IMR-90 (cell line): ENCODE data around the gene FNIP1. TPM values are rescaled to one million over a fixed set of nuclear protein-coding genes. Genes with fewer than 3 reads are reported as not detected.

ENCODE experiments used
- ATAC-seq: fragments of 200-7000 bp; cut with Tn5 transposase; 2 replicates; pipeline ENCODE4 v1.9.1; 2020; ENCODE audit warnings: low read depth, mild to moderate bottlenecking, moderate library complexity
- BruUV-seq: library from RNA; stranded (reverse); fragments of 400-500 nt; replicated peaks from 2 replicates; lab custom pipeline; 2021; lab: Mats Ljungman, UMichigan
- CTCF ChIA-PET: fragments of 300-600 bp; formaldehyde crosslinking; extraction: SDS; loops from one replicate; lab custom pipeline; 2021; ENCODE audit warnings: antibody characterized with exemption; lab: Yijun Ruan, JAX
- POLR2A ChIA-PET: fragments of 300-600 bp; sonication (Branson Sonifier 250); formaldehyde crosslinking; loops from one replicate; lab custom pipeline; 2022; ENCODE audit warnings: antibody characterized with exemption; ENCODE audit not compliant: unreplicated experiment; lab: Charles Lee
- DNase-seq: peaks from one replicate; pipeline ENCODE4 v3.0.0; 2013
- H2AFZ ChIP-seq: replicated peaks from 2 replicates; pipeline ENCODE3; 2013; ENCODE audit warnings: low read length, mild to moderate bottlenecking; ENCODE audit not compliant: poor library complexity
- H2AK5ac ChIP-seq: 2 replicates; pipeline ENCODE4 v1.6.1; 2013; ENCODE audit warnings: low read depth, low read length, inconsistent platforms
- H2AK9ac ChIP-seq: replicated peaks from 2 replicates; pipeline ENCODE3; 2013; ENCODE audit warnings: mild to moderate bottlenecking, low read depth, low read length, moderate library complexity; ENCODE audit not compliant: poor library complexity
- H2BK120ac ChIP-seq: 2 replicates; pipeline ENCODE4 v1.6.1; 2013; ENCODE audit warnings: low read depth, low read length, inconsistent platforms
- H2BK15ac ChIP-seq: 3 replicates; pipeline ENCODE4 v1.6.1; 2013; ENCODE audit warnings: low read depth, low read length, inconsistent platforms
- H2BK20ac ChIP-seq: 2 replicates; pipeline ENCODE4 v1.6.1; 2013; ENCODE audit warnings: low read depth, mild to moderate bottlenecking, inconsistent platforms, low read length, moderate library complexity
- H2BK5ac ChIP-seq: 2 replicates; pipeline ENCODE4 v1.6.1; 2013; ENCODE audit warnings: mild to moderate bottlenecking, low read depth, low read length, inconsistent platforms; ENCODE audit not compliant: poor library complexity, severe bottlenecking
- H3K14ac ChIP-seq: replicated peaks from 2 replicates; pipeline ENCODE4 v1.6.1; 2013; ENCODE audit warnings: low read depth, low read length, inconsistent platforms
- H3K18ac ChIP-seq: 2 replicates; pipeline ENCODE4 v1.6.1; 2013; ENCODE audit warnings: low read depth, low read length, control low read depth
- H3K23ac ChIP-seq: 2 replicates; pipeline ENCODE4 v1.6.1; 2013; ENCODE audit warnings: low read depth, low read length, inconsistent platforms
- H3K27ac ChIP-seq: 2 replicates; pipeline ENCODE4 v1.5.1; 2013; ENCODE audit warnings: mild to moderate bottlenecking, control low read depth, low read length; ENCODE audit not compliant: insufficient read depth
- H3K27me3 ChIP-seq: 2 replicates; pipeline ENCODE4 v1.6.1; 2013; ENCODE audit warnings: low read length; ENCODE audit not compliant: control insufficient read depth, insufficient read depth
- H3K36me3 ChIP-seq: 2 replicates; pipeline ENCODE4 v1.6.1; 2013; ENCODE audit warnings: low read length, mixed read lengths; ENCODE audit not compliant: control insufficient read depth, insufficient read depth
- H3K4ac ChIP-seq: 2 replicates; pipeline ENCODE4 v1.6.1; 2013; ENCODE audit warnings: low read depth, low read length, inconsistent platforms
- H3K4me1 ChIP-seq: 2 replicates; pipeline ENCODE4 v1.6.1; 2013; ENCODE audit warnings: low read length, mixed read lengths; ENCODE audit not compliant: control insufficient read depth, insufficient read depth
- H3K4me2 ChIP-seq: 2 replicates; pipeline ENCODE4 v1.6.1; 2013; ENCODE audit warnings: low read depth, mild to moderate bottlenecking, control low read depth, low read length, moderate library complexity
- H3K4me3 ChIP-seq: 2 replicates; pipeline ENCODE4 v1.5.1; 2013; ENCODE audit warnings: low read depth, mild to moderate bottlenecking, control low read depth, low read length, moderate library complexity; ENCODE audit not compliant: insufficient read depth
- H3K56ac ChIP-seq: 2 replicates; pipeline ENCODE4 v1.6.1; 2013; ENCODE audit warnings: low read length, inconsistent platforms; ENCODE audit not compliant: insufficient read depth; ENCODE audit errors: extremely low read depth
- H3K79me1 ChIP-seq, 2 experiments: 2 replicates each; pipeline ENCODE4 v1.6.1; 2013; ENCODE audit warnings: low read length in 2 of 2, inconsistent platforms in 1 of 2, low read depth in 1 of 2
- H3K9ac ChIP-seq: 2 replicates; pipeline ENCODE4 v1.6.1; 2013; ENCODE audit warnings: low read depth, low read length, control low read depth
- H3K9me1 ChIP-seq: 2 replicates; pipeline ENCODE4 v1.6.1; 2013; ENCODE audit warnings: low read length, inconsistent platforms; ENCODE audit not compliant: insufficient read depth
- H3K9me3 ChIP-seq: 2 replicates; pipeline ENCODE4 v1.6.1; 2013; ENCODE audit warnings: low read length; ENCODE audit not compliant: control insufficient read depth, insufficient read depth
- H4K20me1 ChIP-seq: 2 replicates; pipeline ENCODE4 v1.6.1; 2013; ENCODE audit warnings: low read length, inconsistent platforms; ENCODE audit not compliant: insufficient read depth
- H4K5ac ChIP-seq: 2 replicates; pipeline ENCODE4 v1.6.1; 2013; ENCODE audit warnings: mild to moderate bottlenecking, low read depth, low read length, control low read depth
- H4K8ac ChIP-seq, 2 experiments: 2 replicates each; pipeline ENCODE4 v1.6.1; 2013; ENCODE audit warnings: low read depth in 2 of 2, low read length in 2 of 2, control low read depth in 1 of 2, inconsistent platforms in 1 of 2
- H4K91ac ChIP-seq: 2 replicates; pipeline ENCODE4 v1.6.1; 2013; ENCODE audit warnings: low read depth, low read length, inconsistent platforms; ENCODE audit not compliant: insufficient read depth
- BHLHE40 ChIP-seq: fragments of 150-350 bp; IDR thresholded peaks from 2 replicates; pipeline ENCODE4 v1.6.1; 2016; ENCODE audit warnings: mild to moderate bottlenecking, low read depth, low read length
- CEBPB ChIP-seq: IDR thresholded peaks from 2 replicates; pipeline ENCODE4 v1.6.1; 2012; ENCODE audit warnings: low read depth, low read length, improper control_type of control experiment
- CHD1 ChIP-seq: IDR thresholded peaks from 2 replicates; pipeline ENCODE4 v1.6.1; 2012; ENCODE audit warnings: low read depth, low read length, improper control_type of control experiment
- MAZ ChIP-seq: IDR thresholded peaks from 2 replicates; pipeline ENCODE4 v1.6.1; 2012; ENCODE audit warnings: low read depth, mild to moderate bottlenecking, low read length, improper control_type of control experiment, moderate library complexity, borderline replicate concordance
- RAD21 ChIP-seq: IDR thresholded peaks from 2 replicates; pipeline ENCODE4 v1.6.1; 2012; ENCODE audit warnings: low read length, improper control_type of control experiment
- RCOR1 ChIP-seq: IDR thresholded peaks from 2 replicates; pipeline ENCODE4 v1.6.1; 2012; ENCODE audit warnings: mild to moderate bottlenecking, low read length, improper control_type of control experiment; ENCODE audit not compliant: insufficient replicate concordance
- WGBS, 2 experiments: methylation state at CpG; one replicate each; pipeline versions ENCODE4 v1.1.5 to v1.1.7; 2013; ENCODE audit warnings: missing lambda C conversion rate in 2 of 2; ENCODE audit not compliant: insufficient read length in 1 of 2; ENCODE audit errors: extremely low coverage in 2 of 2; 5-methylcytosine and 5-hydroxymethylcytosine counted together
- dilution Hi-C: fragments of 300-500 bp; cut with HindIII; formaldehyde crosslinking; loops from one replicate; pipeline ENCODE4 v1.14.3; 2018; ENCODE audit warnings: low sequenced_read_pairs; ENCODE audit not compliant: unreplicated experiment
- in situ Hi-C: fragments of 300-500 bp; cut with MboI; formaldehyde crosslinking; loops from 3 replicates; pipeline ENCODE4 v1.14.3; 2019; ENCODE audit warnings: low sequenced_read_pairs, inconsistent platforms, mixed read lengths
- intact Hi-C: fragments of 100-400 bp; cut with micrococcal nuclease; formaldehyde crosslinking; loops from 2 replicates; pipeline ENCODE4 v1.10.0; 2022
- polyA plus RNA-seq, 3 experiments: library from polyadenylated mRNA; depleted of rRNA; stranded (reverse); fragments of >200 nt; gene quantifications; 2 replicates each; pipeline ENCODE4 v1.2.3, GENCODE V29; 2012; ENCODE audit warnings: low replicate concordance in 1 of 3
- total RNA-seq: library from RNA; depleted of rRNA; stranded (reverse); fragments of >200 nt; gene quantifications from 2 replicates; pipeline ENCODE4 v1.2.3, GENCODE V29; 2012

FNIP1 gene
- total and polyA plus RNA-seq, 2 of the 4 experiments (the other 2 are of a cell fraction), result 5.6 to 34.1 TPM

DNA sequence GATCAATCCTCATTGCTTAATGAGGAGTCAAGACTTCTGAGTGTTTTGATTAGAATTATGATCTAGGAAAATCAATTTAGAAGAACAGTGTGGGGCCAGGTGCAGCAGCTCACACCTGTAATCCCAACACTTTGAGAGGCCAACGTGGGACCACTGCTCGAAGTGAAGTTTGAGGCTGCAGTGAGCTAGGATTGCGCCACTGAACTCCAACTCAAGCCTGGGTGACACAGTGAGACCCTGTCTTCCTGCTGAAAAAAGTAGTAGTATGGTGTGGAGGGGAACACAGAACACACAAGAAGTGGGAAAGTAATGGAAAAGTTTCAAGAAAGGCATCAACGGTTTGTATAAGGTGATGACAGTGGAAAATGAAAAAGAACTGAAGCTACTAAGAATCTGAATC, 9.1 kb downstream of the FNIP1 start:
- H3K79me1 ChIP-seq, result peaks cover 14 to 39% of the 10 kb centered on the region in 2 experiments
- no peak overlapping the region for H3K4me2 ChIP-seq
- BruUV-seq, result no TSS peak
- H4K91ac ChIP-seq, result no peak overlapping the region
- ChIA-PET POLR2A (interaction anchor here (0.6 kb wide), 1 partner anchor 1814 kb away, joined by 3 read pairs; no protein-coding TSS in a partner anchor), CTCF (interaction anchor here (2.0 kb wide), 1 partner anchor 9 kb away, joined by 7 read pairs; the partner anchor contains the start of gene FNIP1)
- no peak overlapping the region for H4K8ac ChIP-seq
- no peak overlapping the region for H3K56ac ChIP-seq
- no peak overlapping the region for H3K18ac ChIP-seq
- H3K4me1 ChIP-seq, result 0 out of 2 replicates have a peak, but pooled peaks cover 2% of the 10 kb centered on the region
- in situ Hi-C loops, result no loop called here
- H2BK120ac ChIP-seq, result no peak overlapping the region
- TF ChIP-seq MAZ, result no peak
- no peak for TF ChIP-seq RCOR1
- no peak for TF ChIP-seq BHLHE40
- no peak for TF ChIP-seq RAD21
- no peak for TF ChIP-seq CHD1
- 0 out of 2 replicates have a peak, but pooled peaks have one; percentile 9 for TF ChIP-seq CEBPB
- H3K9ac ChIP-seq, result no peak overlapping the region
- no peak overlapping the region for H3K23ac ChIP-seq
- no peak overlapping the region for H2AFZ ChIP-seq
- no peak overlapping the region for H3K27ac ChIP-seq
- no peak overlapping the region for H3K4me3 ChIP-seq
- no peak overlapping the region for H3K14ac ChIP-seq
- no peak overlapping the region for H2BK20ac ChIP-seq
- no peak overlapping the region for H2BK5ac ChIP-seq
- dilution Hi-C loops, result no loop called here
- H2BK15ac ChIP-seq, result no peak overlapping the region
- H3K9me1 ChIP-seq, result no peaks in the 10 kb centered on the region; the same call in 1 of the 2 replicates
- H3K4ac ChIP-seq, result no peak overlapping the region
- H3K36me3 ChIP-seq, result no peaks in the 10 kb centered on the region
- no peaks in the 10 kb centered on the region for H3K27me3 ChIP-seq
- intact Hi-C loops, result no loop called here
- WGBS, 2 experiments, result no CpG with 5 or more reads among the region's 4 CpGs
- DNase-seq (no peak), ATAC-seq (no peak)
- H2AK5ac ChIP-seq, result no peak overlapping the region
- no peak overlapping the region for H2AK9ac ChIP-seq
- H4K20me1 ChIP-seq, result peaks cover 87% of the 10 kb centered on the region
- no peaks in the 10 kb centered on the region for H3K9me3 ChIP-seq
- H4K5ac ChIP-seq, result no peak overlapping the region
